ENCODE results near the gene TUBGCP2. TPM values are rescaled to one million over a fixed set of nuclear protein-coding genes. Genes with fewer than 3 reads are reported as not detected.
A peak's percentile ranks its signal among the peaks of the same experiment; 100 is the strongest.

Gene TUBGCP2
- total and polyA plus RNA-seq, 2 of the 13 experiments (the other 11 are each of a cell fraction or from before 2014, with no cell fraction given) = 21.3 to 34.5 TPM

DNA sequence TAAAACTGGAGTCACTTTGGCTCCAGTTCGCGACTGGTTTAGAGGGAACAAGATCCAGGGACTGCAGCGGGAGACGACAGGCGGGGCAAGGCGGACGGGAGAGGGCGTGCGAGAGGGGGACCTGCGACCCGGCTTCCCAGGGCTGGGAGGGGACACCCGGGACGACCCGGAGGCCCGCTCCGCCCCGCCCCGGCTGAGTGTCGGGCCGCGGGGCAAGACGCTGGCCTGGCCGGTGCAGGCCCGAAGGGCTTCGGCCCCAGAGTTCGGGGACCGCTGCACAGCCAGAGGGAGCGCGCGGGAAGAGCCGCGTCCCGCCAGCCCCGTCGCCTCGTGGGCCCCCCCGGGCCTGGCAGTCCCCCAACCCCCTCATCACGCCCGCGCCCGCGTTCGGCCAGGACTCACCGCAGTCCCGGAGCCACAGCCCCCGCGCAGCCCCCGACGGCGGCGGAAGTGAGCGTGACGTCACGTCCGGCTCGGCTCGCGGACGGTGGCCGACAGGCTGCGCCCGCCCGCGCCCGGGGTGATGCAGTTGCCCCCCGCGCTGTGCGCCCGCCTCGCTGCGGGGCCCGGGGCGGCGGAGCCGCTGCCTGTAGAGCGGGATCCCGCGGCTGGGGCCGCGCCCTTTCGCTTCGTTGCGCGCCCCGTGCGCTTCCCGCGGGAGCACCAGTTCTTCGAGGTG, at the start of gene TUBGCP2, which contains the start of gene ZNF511 (continued):
- no peak for TF ChIP-seq ZNF577 (CRISPR knock-in tag; IDR thresholded peaks at IDR 0.05; ENCODE audit: borderline replicate concordance, low read depth)
- no peak for TF ChIP-seq FIP1L1 (IDR thresholded peaks at IDR 0.05; ENCODE audit: borderline replicate concordance, insufficient read depth, low read depth, low read length)
- no peak; the same call in 1 of the 2 replicates for TF ChIP-seq ATF7 (IDR thresholded peaks at IDR 0.05)
- TF ChIP-seq ATF7 (CRISPR knock-in tag; IDR thresholded peaks at IDR 0.05) = peak; percentile 72; the same call in 1 of the 2 replicates
- TF ChIP-seq ZFX (CRISPR knock-in tag; IDR thresholded peaks at IDR 0.05; ENCODE audit: low read depth) = peak; percentile 93
- TF ChIP-seq, protein P1, sequence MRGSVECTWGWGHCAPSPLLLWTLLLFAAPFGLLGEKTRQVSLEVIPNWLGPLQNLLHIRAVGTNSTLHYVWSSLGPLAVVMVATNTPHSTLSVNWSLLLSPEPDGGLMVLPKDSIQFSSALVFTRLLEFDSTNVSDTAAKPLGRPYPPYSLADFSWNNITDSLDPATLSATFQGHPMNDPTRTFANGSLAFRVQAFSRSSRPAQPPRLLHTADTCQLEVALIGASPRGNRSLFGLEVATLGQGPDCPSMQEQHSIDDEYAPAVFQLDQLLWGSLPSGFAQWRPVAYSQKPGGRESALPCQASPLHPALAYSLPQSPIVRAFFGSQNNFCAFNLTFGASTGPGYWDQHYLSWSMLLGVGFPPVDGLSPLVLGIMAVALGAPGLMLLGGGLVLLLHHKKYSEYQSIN (CRISPR knock-in tag; IDR thresholded peaks at IDR 0.05; ENCODE audit: borderline replicate concordance) = no peak
- no peak for TF ChIP-seq HOXA5 (CRISPR knock-in tag; IDR thresholded peaks at IDR 0.05)
- TF ChIP-seq AGO1 (IDR thresholded peaks at IDR 0.05; ENCODE audit: low read depth, low read length, poor library complexity, severe bottlenecking) = no peak
- no peak for TF ChIP-seq SIX1 (CRISPR knock-in tag; IDR thresholded peaks at IDR 0.05; ENCODE audit: borderline replicate concordance)
- TF ChIP-seq, protein P2, sequence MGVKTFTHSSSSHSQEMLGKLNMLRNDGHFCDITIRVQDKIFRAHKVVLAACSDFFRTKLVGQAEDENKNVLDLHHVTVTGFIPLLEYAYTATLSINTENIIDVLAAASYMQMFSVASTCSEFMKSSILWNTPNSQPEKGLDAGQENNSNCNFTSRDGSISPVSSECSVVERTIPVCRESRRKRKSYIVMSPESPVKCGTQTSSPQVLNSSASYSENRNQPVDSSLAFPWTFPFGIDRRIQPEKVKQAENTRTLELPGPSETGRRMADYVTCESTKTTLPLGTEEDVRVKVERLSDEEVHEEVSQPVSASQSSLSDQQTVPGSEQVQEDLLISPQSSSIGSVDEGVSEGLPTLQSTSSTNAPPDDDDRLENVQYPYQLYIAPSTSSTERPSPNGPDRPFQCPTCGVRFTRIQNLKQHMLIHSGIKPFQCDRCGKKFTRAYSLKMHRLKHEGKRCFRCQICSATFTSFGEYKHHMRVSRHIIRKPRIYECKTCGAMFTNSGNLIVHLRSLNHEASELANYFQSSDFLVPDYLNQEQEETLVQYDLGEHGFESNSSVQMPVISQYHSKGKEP (CRISPR knock-in tag; IDR thresholded peaks at IDR 0.05) = no peak
- TF ChIP-seq ZNF724P (CRISPR knock-in tag; IDR thresholded peaks at IDR 0.05; ENCODE audit: borderline replicate concordance) = 0 out of 2 replicates have a peak, but pooled peaks have one; percentile 26
- TF ChIP-seq, protein P3, sequence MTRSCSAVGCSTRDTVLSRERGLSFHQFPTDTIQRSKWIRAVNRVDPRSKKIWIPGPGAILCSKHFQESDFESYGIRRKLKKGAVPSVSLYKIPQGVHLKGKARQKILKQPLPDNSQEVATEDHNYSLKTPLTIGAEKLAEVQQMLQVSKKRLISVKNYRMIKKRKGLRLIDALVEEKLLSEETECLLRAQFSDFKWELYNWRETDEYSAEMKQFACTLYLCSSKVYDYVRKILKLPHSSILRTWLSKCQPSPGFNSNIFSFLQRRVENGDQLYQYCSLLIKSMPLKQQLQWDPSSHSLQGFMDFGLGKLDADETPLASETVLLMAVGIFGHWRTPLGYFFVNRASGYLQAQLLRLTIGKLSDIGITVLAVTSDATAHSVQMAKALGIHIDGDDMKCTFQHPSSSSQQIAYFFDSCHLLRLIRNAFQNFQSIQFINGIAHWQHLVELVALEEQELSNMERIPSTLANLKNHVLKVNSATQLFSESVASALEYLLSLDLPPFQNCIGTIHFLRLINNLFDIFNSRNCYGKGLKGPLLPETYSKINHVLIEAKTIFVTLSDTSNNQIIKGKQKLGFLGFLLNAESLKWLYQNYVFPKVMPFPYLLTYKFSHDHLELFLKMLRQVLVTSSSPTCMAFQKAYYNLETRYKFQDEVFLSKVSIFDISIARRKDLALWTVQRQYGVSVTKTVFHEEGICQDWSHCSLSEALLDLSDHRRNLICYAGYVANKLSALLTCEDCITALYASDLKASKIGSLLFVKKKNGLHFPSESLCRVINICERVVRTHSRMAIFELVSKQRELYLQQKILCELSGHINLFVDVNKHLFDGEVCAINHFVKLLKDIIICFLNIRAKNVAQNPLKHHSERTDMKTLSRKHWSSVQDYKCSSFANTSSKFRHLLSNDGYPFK (CRISPR knock-in tag; IDR thresholded peaks at IDR 0.05; ENCODE audit: borderline replicate concordance) = no peak
- no peak for TF ChIP-seq ZNF263 (CRISPR knock-in tag; IDR thresholded peaks at IDR 0.05)
- no peak for TF ChIP-seq KMT2B (CRISPR knock-in tag; IDR thresholded peaks at IDR 0.05)
- no peak for TF ChIP-seq STAT5B (CRISPR knock-in tag; IDR thresholded peaks at IDR 0.05)
- TF ChIP-seq, protein P4, sequence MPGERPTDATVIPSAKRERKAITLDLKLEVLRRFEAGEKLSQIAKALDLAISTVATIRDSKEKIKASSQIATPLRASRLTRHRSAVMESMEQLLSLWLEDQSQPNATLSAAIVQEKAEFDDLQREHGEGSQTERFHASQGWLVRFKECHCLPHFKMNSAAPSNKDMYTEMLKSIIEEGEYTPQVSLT (CRISPR knock-in tag; IDR thresholded peaks at IDR 0.05; ENCODE audit: borderline replicate concordance, low read depth) = no peak
- TF ChIP-seq, protein P5, sequence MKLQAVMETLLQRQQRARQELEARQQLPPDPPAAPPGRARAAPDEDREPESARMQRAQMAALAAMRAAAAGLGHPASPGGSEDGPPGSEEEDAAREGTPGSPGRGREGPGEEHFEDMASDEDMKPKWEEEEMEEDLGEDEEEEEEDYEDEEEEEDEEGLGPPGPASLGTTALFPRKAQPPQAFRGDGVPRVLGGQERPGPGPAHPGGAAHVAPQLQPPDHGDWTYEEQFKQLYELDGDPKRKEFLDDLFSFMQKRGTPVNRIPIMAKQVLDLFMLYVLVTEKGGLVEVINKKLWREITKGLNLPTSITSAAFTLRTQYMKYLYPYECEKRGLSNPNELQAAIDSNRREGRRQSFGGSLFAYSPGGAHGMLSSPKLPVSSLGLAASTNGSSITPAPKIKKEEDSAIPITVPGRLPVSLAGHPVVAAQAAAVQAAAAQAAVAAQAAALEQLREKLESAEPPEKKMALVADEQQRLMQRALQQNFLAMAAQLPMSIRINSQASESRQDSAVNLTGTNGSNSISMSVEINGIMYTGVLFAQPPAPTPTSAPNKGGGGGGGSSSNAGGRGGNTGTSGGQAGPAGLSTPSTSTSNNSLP (IDR thresholded peaks at IDR 0.05; ENCODE audit: low read depth, low read length) = no peak
- TF ChIP-seq, protein P6, sequence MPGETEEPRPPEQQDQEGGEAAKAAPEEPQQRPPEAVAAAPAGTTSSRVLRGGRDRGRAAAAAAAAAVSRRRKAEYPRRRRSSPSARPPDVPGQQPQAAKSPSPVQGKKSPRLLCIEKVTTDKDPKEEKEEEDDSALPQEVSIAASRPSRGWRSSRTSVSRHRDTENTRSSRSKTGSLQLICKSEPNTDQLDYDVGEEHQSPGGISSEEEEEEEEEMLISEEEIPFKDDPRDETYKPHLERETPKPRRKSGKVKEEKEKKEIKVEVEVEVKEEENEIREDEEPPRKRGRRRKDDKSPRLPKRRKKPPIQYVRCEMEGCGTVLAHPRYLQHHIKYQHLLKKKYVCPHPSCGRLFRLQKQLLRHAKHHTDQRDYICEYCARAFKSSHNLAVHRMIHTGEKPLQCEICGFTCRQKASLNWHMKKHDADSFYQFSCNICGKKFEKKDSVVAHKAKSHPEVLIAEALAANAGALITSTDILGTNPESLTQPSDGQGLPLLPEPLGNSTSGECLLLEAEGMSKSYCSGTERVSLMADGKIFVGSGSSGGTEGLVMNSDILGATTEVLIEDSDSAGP (CRISPR knock-in tag; IDR thresholded peaks at IDR 0.05; ENCODE audit: borderline replicate concordance) = no peak
